ENCODE results near the gene CRIM1. TPM values are rescaled to one million over a fixed set of nuclear protein-coding genes. Genes with fewer than 3 reads are reported as not detected.

The CRIM1 gene
- total RNA-seq, 6 donors from 2014 or later: 74.7 to 128 (median 110) TPM

GRCh38 chr2:36535099-36535498 is 179.5 kb downstream of the CRIM1 start:
- H3K4me3 ChIP-seq: no peak overlapping the region
- peaks cover 0 to 41% (median 9%) of the 10 kb centered on the region in 4 donors for H3K36me3 ChIP-seq
- H3K4me1 ChIP-seq: peaks cover 0 to 4% (median 0%) of the 10 kb centered on the region in 4 donors
- H3K9me3 ChIP-seq: no peaks in the 10 kb centered on the region
- H3K27me3 ChIP-seq: no peaks in the 10 kb centered on the region
- ATAC-seq (ENCODE audit: low FRiP score in 2 of 2): no peak
- TF ChIP-seq CTCF (IDR thresholded peaks at IDR 0.05): no peak
- no peak for TF ChIP-seq POLR2A (IDR thresholded peaks at IDR 0.05)
- no peak for TF ChIP-seq POLR2AphosphoS5 (IDR thresholded peaks at IDR 0.05)
- no peak for TF ChIP-seq EP300 (IDR thresholded peaks at IDR 0.05)
- DNase-seq: no peak
- peak overlapping the region in 1 of 4 donors; percentile 53 for H3K27ac ChIP-seq
- WGBS, 2 donors: 92 to 98% methylated on average over 2 of the region's 2 CpGs

DNA sequence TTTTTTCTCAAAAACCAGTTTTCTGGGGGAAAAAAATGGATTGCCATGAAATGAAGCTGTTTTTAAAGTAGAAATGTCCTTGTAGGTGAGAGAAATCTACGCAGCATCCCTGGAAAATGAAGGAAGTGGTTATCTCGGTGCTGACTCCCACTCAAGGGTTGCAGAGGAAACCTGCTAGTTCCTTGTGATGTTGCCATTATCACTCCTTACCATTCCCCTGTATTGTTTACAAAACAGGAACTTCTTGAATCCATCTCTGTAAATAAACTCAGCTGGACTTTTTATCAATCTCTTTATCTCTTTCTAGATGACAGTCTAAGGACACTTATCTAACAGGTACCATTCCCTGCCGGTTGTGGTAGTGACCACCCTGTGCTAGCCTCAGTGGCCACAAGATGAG is 181.2 kb downstream of the CRIM1 start:
- Histone ChIP-seq H3K4me3 (no peak overlapping the region), H3K4me1 (no peaks in the 10 kb centered on the region), H3K9me3 (no peaks in the 10 kb centered on the region), H3K27ac (no peak overlapping the region), H3K27me3 (no peaks in the 10 kb centered on the region), H3K36me3 (peaks cover 0 to 44% (median 9%) of the 10 kb centered on the region in 4 donors)
- DNase-seq (no peak), ATAC-seq (ENCODE audit: low FRiP score in 2 of 2) (no peak)
- 53 to 71% methylated on average over 3 of the region's 3 CpGs for WGBS, 2 donors
- TF ChIP-seq POLR2A (IDR thresholded peaks at IDR 0.05): no peak
- TF ChIP-seq POLR2AphosphoS5 (IDR thresholded peaks at IDR 0.05): no peak
- no peak for TF ChIP-seq EP300 (IDR thresholded peaks at IDR 0.05)
- TF ChIP-seq CTCF (IDR thresholded peaks at IDR 0.05): no peak

- DNase-seq: peak in 1 of 2 donors; percentile 56
These were observed 182.8 kb downstream of the CRIM1 start for GRCh38 chr2:36538335-36538734.

DNA sequence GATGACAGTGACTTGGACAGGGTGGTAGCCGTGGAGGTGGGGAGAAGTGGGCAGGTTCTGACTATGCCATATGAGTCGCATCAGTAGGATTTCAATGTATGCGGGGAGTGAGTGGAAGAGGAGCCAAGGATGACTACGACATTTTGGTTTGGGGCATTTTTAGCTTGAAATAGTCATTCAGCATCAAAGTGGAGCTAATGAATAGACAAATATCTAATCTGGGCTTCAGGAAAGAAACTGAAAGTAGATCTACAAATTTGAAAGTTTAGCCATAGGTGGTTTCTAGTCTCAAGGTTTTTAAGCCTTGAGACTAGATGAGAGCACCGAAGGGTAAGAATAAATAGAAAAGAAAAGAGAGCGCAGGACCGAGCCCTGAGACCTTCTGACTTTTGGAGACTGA is 184.1 kb downstream of the CRIM1 start:
- Histone ChIP-seq H3K36me3 (peaks cover 0 to 56% (median 9%) of the 10 kb centered on the region in 4 donors), H3K4me1 (peaks cover 0 to 6% (median 0%) of the 10 kb centered on the region in 4 donors), H3K4me3 (no peak overlapping the region), H3K27me3 (no peaks in the 10 kb centered on the region), H3K9me3 (no peaks in the 10 kb centered on the region), H3K27ac (no peak overlapping the region)
- no peak for TF ChIP-seq POLR2AphosphoS5 (IDR thresholded peaks at IDR 0.05)
- no peak for TF ChIP-seq EP300 (IDR thresholded peaks at IDR 0.05)
- no peak for TF ChIP-seq POLR2A (IDR thresholded peaks at IDR 0.05)
- no peak for TF ChIP-seq CTCF (IDR thresholded peaks at IDR 0.05)
- ATAC-seq (ENCODE audit: low FRiP score in 2 of 2) (no peak), DNase-seq (no peak)
- WGBS, 2 donors: 92 to 96% methylated on average over 7 of the region's 7 CpGs

More at GRCh38 chr2:36538335-36538734, 182.8 kb downstream of the CRIM1 start:
- peaks cover 0 to 43% (median 9%) of the 10 kb centered on the region in 4 donors for H3K36me3 ChIP-seq
- no peak for TF ChIP-seq CTCF (IDR thresholded peaks at IDR 0.05)
- TF ChIP-seq EP300 (IDR thresholded peaks at IDR 0.05): no peak
- TF ChIP-seq POLR2A (IDR thresholded peaks at IDR 0.05): no peak
- TF ChIP-seq POLR2AphosphoS5 (IDR thresholded peaks at IDR 0.05): no peak
- H3K27ac ChIP-seq: no peak overlapping the region
- peaks cover 0 to 6% (median 0%) of the 10 kb centered on the region in 4 donors for H3K4me1 ChIP-seq
- H3K4me3 ChIP-seq: no peak overlapping the region
- H3K9me3 ChIP-seq: no peaks in the 10 kb centered on the region
- no peaks in the 10 kb centered on the region for H3K27me3 ChIP-seq
- WGBS, 2 donors: 69 to 78% methylated on average over 5 of the region's 5 CpGs
- ATAC-seq (ENCODE audit: low FRiP score in 2 of 2): no peak

Data from upper lobe of left lung (tissue), 6 donors.